Hepatic stellate cell (primary cell): Measurements from ENCODE around the gene SIAH3.

ENCODE experiments used
- DNase-seq: peaks from one replicate; pipeline ENCODE4 v3.0.0; 2011; ENCODE audit warnings: low spot score

The SIAH3 gene

DNA sequence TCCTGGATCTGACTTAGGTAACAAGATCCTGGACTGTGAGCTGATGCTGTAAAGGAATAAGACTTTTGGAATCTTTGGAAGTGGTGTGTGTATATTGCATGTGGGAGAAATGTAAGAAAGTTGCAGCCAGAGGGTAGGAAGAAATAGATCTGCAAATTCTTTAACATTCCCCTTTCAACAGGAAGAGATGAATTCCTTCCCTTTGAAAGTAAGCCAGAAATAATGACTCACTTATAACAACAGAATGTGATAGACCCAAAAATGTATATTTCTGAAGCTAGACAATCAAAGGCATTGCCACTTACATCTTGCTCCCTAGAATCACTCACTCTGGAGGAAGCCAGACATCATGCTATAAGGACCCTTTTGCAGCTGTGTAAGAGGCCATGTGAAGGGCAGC is 9.8 kb upstream of the SIAH3 start:
- DNase-seq = no peak

DNA sequence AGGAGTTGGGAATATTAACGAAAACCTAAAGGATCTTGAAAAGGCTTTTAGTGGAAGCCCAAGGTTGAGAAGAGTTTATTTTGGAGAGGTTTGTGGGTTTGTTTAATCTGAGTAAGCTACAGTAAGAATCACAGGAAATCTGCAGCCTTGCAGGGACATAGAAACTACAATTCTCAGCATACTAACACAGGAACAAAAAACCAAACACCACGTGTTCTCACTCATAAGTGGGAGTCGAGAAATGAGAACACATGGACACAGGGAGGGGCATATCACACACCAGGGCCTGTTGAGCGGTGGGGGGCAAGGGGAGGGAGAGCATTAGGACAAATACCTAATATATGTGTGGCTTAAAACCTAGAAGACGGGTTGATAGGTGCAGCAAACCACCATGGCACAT is 8.7 kb upstream of the SIAH3 start:
- DNase-seq = no peak

DNA sequence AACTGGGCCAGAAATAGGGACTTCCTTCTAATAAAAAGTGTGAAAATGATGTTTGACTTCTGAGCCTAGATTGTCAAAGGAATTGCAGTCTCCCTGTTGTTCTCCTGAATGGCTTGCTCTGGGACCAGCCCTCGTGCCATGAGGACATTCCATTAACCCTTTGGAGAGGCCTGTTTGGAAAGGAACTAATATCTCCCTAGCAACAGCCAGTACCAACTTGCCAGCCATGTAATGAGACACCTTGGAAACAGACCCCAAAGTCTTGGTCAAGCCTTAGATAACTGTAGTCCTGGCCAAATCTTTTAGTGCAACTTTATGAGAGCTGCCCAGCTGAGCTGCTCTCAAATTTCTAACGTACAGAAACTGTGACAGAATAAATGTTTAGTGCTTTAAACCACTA is 8.2 kb upstream of the SIAH3 start:
- no peak for DNase-seq

DNA sequence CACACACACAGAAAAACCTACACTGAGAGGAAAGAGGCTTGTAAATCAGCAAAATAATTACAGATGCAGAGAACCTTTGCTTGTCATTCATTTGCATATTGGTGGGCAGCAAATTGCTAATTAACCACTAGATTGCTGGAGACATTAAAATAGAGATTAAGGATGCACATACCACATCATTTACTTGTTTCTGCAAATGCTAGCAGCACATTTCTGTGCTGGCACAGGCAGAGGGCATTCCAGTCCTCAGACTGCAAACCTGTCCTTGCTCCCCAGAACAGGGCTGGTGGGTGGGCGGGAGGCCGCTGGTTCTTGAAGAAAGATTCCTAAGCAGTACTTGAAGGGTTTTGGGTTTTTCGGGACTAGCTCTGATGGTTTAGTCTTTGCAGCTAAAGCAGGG is 941 bp upstream of the SIAH3 start:
- DNase-seq = no peak

DNA sequence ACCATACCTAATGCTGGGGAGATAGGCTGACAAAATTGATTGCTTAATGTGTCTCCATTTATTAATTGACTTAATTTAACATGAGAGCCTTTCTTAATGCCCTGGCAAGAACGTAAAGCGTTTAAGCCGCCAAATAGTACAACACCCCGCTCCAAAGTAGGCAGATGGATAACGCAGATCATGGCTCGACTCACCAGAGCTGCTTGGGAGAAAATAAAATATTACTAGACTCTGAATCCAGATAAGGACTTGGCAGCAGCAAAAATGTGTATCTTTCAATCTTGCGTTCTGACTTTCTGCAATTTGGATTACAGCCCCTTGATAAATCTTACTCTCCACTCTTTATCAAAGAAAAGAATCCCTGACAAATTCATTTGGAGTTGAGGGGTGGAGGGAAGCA is 403 bp upstream of the SIAH3 start:
- DNase-seq = no peak

DNA sequence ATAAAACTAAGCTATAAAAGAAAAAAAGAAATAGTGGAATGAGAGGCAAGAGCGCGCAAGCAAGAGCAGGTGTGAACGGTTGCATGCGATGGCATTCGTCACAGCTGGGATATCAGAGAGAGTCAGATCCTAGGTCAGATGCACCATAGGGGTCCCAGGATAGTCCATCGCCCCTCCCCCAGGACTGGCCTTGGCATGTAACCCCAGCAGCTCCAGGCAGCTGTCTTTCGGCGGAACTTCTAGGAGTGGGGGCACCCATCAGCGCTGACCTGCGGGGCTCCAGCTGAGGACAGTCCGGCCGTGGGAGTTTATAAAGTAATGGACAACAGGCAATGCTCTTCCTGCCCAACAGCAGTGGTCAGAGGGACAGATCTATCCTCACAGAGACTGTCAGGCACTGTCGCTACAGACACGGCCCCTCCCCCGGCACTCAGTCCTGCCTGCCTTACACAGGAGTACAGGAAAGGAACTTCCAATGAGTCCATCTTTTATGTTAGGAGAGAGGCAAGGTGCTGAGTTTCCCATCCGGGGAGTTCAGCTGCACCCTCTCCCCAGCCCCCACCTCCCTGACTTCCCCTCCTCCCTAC is 1.4 kb downstream of the SIAH3 start:
- DNase-seq = no peak

DNA sequence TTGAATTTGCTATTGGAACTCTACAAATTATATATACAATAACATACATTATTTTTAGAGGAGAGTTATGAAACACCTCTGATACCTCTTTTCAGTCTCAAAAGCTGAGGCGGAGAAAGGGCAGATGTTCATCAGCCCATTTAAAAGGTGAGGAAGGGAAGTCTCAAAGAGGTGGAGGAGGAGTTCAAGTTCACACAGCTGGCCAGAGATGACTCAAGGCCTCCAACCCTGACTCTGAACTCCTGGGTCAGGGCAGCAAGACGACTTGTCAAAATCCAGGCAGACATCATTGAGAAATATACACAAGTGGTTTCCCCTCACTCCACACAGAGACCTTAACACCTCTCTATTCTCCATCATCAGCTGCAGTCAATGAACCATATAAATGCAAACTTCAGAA is 2.1 kb downstream of the SIAH3 start:
- DNase-seq = no peak

DNA sequence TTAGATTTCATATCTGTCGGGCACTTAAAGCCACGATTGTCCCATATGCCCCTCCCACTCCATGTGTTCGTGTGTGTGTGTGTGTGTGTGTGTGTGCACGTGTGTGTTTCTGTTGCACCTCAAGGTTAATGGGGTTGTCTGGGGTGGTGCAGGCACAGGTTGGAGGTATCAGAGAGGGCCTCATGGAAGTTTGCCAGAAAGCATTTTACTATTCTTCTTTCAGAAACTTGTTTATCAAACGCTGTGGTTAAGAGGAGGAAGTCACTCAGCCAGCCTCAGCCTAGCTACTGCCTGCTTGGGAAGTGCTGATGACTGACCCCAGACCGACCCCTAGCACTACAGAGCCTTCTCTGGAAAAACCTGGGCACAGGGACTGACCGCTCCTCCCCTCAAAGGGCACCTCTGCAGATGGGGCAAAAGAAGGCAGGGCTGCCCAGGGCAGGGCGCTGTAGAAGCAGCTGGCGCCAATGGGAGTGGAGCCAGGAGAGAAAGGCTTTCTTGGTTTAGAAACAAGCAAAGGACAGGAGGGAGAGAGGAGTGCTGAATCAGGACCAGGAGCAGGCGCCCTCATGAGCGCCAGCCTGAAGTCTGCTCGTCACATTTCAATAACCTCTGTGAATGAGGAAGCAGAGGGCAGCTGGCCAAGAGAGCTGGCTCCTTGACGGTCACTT is 3.9 kb downstream of the SIAH3 start:
- DNase-seq = no peak

DNA sequence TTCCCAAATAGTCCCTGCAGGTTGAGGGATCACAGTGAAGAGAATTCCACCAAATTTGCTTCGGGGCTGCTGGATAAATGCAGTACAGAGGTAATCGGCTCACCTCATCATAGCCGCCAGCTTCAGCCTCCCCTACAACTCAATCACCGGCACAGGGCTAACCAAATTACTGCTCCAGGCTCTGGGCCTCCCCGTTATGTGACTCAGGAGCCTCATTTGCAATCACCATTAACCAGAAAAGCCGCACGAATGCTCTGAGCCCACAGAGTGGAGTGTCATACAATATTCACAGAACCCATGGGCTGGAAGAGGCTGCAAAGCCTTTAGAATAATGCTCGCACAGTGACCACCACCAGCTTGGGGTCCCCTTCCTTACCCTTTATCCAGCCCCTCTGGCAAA is 4.9 kb downstream of the SIAH3 start:
- DNase-seq = no peak

DNA sequence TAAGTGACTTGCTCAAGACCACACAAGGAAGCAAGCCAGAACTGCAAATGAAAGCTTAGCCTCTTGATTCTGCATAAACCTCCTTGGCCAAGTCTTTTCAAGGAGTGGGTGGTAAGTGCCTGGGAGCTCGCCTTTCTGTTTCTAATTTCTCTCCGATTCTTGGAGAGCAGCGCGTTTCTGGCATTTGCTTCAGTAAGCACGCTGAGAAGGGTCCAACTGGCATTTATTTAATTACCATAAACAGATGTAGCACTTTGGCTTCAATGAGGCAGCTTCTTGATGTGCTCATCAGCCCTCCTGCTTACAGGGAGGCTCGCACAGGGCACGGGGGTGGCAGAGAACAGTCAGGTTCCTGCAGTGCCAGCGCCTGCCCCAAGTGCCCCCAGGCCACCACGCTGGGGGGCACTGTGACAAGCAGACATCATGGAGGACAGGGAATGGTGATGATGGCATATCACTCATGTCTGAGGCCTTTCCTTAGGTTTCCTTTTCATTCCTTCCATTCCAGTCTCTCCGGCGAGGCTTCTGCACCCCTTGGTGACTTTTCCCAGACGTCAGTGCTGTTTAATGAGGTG is 13.3 kb downstream of the SIAH3 start:
- DNase-seq = no peak

DNA sequence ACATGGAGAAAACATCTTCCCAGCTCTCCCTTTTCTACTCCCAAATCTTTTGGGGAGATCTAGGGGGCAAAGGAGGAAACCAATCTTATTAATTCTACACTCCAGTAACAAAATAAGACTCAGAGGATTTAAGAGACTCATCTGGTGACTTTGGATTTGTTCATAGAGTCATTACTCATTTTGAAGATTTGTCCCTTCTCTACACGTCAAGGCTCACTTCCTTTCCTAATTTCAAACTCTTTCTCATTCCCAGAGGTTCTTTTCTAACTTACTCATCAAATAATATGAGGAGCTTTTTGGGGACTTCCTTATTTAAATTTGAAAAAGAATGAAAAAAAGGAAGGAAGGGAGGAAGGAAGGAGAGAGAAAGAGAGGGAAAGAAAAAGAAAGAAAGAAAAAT is 14.4 kb downstream of the SIAH3 start:
- DNase-seq = no peak

DNA sequence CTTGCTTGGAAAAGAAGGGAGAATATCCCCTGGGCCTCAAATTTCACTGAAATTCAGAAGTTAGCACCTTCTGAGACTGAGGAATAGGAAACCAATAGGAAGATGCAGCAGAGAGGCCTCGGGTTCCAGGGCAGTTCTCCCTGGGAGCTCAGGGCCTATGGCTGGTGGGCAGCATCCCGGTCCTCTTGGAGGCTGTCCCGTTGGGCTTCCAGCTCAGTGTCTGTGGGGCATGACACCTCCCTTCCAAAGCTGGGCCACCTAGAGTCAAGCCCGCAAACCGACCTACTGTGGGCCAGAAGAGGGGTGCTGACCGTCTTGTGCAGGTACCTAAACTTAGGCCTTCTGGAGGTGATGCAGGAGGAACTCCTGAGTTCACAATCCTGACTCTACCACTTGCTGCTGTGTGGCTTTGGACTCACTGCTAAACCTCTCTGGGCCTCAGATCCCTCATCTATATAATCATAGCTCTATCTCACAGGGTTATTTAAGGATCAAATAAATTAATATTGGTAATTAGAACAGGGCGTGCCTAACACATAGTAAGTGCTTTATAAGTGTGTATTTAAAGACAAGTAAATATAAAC is 17.1 kb downstream of the SIAH3 start:
- DNase-seq = no peak

DNA sequence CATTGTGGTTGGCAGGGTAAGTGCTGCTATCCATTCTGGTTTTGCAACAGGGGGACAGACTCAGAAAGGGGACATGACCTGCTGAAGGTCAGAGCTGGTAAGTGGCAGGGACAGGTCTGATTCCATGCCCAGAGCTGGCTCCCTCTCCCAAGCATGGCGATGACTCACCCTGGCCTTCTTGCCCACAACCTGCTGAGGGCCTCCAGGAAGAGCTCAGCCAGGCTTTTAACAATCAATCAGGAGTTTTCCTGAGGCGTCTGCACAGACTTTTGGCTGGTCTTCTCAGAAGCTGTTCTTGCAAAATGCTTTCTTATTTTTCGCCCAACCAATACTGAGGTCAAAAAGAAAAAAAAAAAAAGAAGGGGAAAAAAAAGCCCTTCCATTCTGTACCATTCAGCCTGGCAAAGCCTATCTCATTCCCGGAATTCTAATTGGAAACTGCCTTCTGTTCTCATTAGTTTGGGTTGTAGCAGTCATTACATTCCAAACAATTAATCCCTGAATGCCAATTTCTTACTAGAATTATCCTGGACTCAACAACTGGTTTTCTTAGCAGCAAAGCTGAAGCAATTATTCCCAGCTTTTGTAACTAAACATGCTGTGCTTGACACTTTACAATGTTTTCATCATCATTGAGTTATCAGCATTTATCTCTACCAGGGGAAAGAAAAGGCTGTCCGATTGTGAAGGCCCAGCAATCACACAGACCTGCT is 17.7 kb downstream of the SIAH3 start:
- no peak for DNase-seq

DNA sequence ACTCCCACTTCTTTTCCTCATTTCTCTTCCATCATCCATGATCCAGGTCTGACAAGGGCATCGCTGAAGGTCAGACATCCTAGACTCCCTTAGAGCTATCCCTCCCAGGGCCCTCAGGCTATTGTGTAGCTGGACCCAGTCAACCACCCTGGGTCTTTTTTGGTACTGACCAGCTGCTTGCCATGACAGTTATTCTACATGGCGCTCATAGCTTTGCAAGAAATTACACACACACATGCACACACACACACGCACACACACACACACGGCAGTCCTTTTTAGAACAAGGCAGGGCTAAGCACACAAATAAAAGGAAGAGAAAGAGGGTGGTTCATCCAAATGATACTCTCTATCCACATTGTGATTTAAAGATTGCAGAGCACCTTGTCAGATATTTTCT is 18.3 kb downstream of the SIAH3 start:
- DNase-seq = no peak

DNA sequence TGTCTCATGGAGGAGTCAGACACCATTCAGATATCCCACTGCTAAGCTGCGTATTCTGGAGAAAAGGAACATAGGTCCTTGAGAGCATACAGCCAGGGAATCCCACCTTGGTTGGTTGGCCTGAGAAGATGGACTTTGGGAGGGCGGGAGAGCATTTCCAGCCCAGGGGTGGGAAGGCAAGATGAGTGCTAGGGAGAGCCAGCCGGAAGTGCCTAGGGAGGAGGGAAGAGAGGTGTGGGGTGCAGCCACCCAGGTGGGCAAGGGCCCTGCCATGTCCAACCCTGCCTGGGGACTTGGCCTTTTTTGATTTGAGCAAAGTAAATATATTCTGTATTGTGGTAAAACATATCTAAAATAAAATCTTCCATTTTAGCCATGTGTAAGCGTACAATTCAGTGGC is 19.7 kb downstream of the SIAH3 start:
- DNase-seq = no peak

DNA sequence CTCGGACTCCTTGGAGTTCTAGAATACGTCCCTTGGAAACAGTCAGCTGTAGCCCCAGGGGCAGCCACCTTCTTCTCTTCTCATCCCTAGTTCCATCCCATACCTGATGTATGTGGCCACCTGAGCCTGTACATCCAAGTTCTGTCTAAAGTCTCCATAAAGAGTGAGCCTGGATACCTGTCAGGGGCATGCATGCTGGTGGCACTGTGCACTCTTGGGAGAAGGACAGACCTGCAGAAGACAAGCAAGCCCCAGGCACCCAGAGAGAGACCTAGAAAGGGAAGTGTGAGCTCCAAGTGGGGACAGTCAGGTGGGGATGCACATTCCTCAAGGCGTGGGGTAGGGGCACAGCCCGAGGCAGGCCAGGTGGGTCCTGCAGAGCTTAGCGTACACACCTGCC is 21.4 kb downstream of the SIAH3 start:
- DNase-seq = no peak

DNA sequence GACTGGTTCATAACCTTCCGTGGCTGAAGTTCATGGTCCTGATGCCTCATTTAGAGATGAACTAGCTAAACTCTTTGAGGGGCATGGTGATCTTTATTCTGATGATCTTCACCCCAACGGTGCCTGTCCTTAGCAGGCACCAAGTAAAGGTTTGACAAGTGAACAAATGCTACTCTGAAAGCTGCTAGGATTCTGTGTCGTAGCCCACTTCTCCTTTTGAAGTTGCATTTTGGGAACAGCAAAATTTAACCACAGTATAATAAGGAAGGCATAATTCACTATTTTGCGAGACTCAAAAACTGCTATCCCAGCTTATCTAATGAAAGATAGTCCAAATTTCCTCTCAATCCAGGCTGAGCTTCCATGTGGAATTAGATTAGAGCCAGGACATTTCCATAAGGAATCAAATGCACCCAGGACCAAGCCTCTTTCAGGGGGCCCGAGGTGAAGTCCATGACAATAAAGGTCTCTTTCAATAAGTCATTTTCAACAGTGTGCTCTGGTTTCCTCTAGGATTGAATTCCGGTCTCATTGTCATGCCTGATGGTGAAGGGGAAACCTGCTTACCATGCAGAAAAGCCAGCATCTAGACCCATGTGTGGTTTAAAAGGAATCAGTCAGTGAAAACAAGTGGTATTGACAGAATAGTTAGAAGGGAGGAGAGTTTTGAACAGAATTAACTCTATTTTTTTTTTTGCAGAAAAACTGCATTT is 23.1 kb downstream of the SIAH3 start:
- DNase-seq = no peak

DNA sequence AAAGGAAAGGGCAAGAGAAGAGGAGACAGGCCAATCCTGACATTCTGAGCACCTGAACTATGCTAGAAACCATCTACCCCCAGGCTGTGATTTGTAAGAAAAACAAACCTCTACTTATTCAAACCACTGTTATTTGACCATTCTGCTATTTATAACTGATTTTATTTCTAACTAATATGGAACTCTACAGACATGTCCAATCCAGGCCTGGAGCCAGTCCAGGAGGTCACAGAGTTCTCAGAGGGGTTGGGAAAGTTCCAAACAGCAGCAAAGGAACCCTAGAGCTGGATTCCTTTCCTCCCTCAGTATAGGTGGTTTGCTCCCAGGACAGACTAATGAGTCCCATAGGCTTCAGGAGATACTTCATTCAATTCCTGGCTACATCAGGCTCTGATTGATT is 24.2 kb downstream of the SIAH3 start:
- DNase-seq = no peak

DNA sequence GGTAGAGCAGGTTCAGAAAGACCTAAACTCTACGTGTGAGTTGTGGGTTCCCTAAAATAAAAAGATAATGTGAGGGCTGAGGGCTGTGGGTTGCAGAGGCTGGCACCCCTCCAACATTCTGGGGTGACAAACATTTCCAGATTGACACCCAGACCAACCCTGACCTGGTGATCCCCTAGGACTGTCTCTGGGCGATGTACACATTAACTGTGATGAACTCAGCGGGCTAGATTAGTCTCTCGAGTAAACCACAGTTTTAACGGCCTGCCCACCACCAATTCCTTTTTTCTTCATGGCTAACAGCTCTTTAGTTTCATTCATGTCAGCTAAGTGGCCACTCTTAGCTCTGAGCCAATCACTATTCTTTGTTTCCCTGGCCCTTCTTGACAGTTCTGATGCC is 24.8 kb downstream of the SIAH3 start:
- DNase-seq = no peak

DNA sequence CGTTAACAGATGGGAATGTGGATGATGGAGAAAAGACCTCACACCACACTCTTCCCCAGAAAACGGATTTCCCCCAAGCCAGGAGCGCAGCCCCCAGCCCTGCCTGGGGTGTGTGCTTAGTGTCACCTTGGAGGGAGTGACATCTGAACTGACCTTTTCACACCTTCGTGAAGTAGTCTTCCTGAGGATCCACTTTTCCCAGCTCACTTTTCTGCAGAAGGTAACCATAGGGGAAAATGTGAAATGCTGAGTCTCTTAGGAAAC is 26.2 kb downstream of the SIAH3 start:
- DNase-seq = no peak

DNA sequence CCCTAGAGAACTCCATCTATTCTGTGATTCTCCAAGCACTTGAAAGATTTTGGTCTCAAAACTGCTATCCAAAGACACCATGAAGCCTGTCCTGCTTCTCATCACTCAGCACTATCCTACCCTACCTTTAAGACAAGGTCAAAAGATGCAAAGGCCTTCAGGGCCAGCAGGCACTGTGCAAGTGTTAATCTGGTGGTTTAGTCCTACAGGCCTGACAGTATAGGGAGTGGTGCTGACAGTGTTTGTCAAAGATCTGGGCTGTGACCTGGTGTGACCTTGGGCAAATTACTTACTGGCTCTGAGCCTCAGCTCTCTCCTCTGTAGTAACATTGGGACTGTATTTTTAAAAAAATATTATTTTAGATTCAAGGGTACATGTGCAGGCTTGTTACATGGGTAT is 28.0 kb downstream of the SIAH3 start:
- DNase-seq = no peak

DNA sequence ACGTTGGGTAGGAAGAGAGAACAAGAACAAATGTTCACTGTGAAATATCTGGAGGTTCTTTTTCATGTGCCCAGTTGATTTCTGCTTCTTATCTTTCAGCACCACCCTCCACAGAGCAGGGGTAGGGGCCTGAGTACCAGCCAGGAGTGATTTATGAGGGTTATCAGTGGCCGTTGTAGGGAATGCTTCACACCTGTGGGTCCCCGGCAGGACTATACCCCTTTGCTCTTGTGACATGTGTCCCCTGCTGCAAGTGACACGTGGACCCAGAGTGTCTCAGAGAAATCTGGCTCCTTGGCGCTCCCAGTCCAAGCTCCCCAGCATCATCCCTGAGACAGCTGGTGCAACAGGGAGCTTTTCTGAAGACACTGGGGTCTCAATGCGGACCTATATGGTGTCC is 29.7 kb downstream of the SIAH3 start:
- no peak for DNase-seq
